Measurements from ENCODE around the gene ANGPT4.

Gene ANGPT4

DNA sequence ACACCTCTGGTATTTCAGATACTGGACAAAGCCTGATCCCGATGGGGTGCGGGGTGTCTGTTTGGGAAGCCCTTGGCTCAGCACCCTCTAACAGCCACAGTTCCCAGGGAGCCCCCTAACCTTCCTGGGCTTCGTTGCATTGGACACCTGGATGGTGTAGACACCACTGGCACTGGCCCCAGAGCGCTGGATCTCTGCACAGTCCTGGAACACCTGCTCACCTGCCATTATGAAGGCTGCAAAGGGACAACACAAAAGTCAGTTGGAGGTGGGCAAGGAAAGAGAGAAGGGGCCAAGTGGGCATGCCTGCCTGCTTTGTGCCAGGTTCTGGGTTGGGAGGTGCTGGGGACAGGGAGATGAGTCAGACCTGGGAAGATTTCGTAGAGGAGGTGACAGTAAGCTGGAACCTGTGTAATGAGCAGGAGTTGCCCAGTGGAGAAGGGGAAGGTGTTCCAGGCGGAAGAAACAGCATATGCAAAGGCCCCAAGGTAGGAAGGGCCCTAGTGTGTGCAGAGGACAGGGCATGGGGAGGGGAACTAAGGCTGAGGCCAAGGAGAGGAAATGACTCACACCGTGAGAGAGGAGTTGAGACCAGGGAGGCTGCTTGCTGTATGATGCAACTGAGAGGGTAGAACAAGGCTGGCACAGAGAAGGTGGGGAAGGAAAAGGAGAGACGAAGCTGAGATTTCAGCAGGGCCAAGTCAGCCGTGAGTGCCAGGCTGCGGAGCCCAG is 34.9 kb downstream of the ANGPT4 start:
- H3K9ac ChIP-seq (ENCODE audit: insufficient read length) = no peak overlapping the region
- H3K9me3 ChIP-seq (ENCODE audit: low read depth, low read length) = no peaks in the 10 kb centered on the region
- H3K27ac ChIP-seq = no peak overlapping the region
- no peak for TF ChIP-seq EZH2 (IDR thresholded peaks at IDR 0.05)
- no peak for TF ChIP-seq POLR2AphosphoS5 (IDR thresholded peaks at IDR 0.05; ENCODE audit: borderline replicate concordance, low read depth, low read length)
- TF ChIP-seq FOXP2 (optimal IDR thresholded peaks at IDR 0.05; ENCODE audit: control extremely low read depth, extremely low read length, insufficient read depth) = no peak
- no peak for DNase-seq (ENCODE audit: low read depth, low spot score)
- no peak overlapping the region for H3K4me3 ChIP-seq
- no peaks in the 10 kb centered on the region for H3K36me3 ChIP-seq (ENCODE audit: insufficient read depth, low read length)

GRCh38 chr20:879626-880025 is 36.5 kb downstream of the ANGPT4 start:
- no peak overlapping the region for H3K9ac ChIP-seq (ENCODE audit: insufficient read length)
- TF ChIP-seq EZH2 (IDR thresholded peaks at IDR 0.05) (no peak), FOXP2 (optimal IDR thresholded peaks at IDR 0.05; ENCODE audit: control extremely low read depth, extremely low read length, insufficient read depth) (no peak), POLR2AphosphoS5 (IDR thresholded peaks at IDR 0.05; ENCODE audit: borderline replicate concordance, low read depth, low read length) (no peak)
- H3K9me3 ChIP-seq (ENCODE audit: low read depth, low read length) = no peaks in the 10 kb centered on the region
- no peak overlapping the region for H3K27ac ChIP-seq
- no peak for DNase-seq (ENCODE audit: low read depth, low spot score)
- no peaks in the 10 kb centered on the region for H3K36me3 ChIP-seq (ENCODE audit: insufficient read depth, low read length)
- no peak overlapping the region for H3K4me3 ChIP-seq

GRCh38 chr20:878511-879307 is 37.4 kb downstream of the ANGPT4 start:
- Histone ChIP-seq H3K36me3 (ENCODE audit: insufficient read depth, low read length) (no peaks in the 10 kb centered on the region), H3K9ac (ENCODE audit: insufficient read length) (no peak overlapping the region), H3K9me3 (ENCODE audit: low read depth, low read length) (no peaks in the 10 kb centered on the region), H3K27ac (no peak overlapping the region), H3K4me3 (no peak overlapping the region)
- TF ChIP-seq FOXP2 (optimal IDR thresholded peaks at IDR 0.05; ENCODE audit: control extremely low read depth, extremely low read length, insufficient read depth) = no peak
- DNase-seq (ENCODE audit: low read depth, low spot score) = peak; percentile 18

- H3K9ac ChIP-seq (ENCODE audit: insufficient read length) = no peak overlapping the region
- DNase-seq (ENCODE audit: low read depth, low spot score) = no peak
- no peak overlapping the region for H3K4me3 ChIP-seq
- H3K27ac ChIP-seq = no peak overlapping the region
- no peaks in the 10 kb centered on the region for H3K9me3 ChIP-seq (ENCODE audit: low read depth, low read length)
- TF ChIP-seq EZH2 (IDR thresholded peaks at IDR 0.05) (no peak), FOXP2 (optimal IDR thresholded peaks at IDR 0.05; ENCODE audit: control extremely low read depth, extremely low read length, insufficient read depth) (no peak), POLR2AphosphoS5 (IDR thresholded peaks at IDR 0.05; ENCODE audit: borderline replicate concordance, low read depth, low read length) (no peak)
- H3K36me3 ChIP-seq (ENCODE audit: insufficient read depth, low read length) = no peaks in the 10 kb centered on the region
These were observed 38.3 kb downstream of the ANGPT4 start for GRCh38 chr20:877814-878213.

DNA sequence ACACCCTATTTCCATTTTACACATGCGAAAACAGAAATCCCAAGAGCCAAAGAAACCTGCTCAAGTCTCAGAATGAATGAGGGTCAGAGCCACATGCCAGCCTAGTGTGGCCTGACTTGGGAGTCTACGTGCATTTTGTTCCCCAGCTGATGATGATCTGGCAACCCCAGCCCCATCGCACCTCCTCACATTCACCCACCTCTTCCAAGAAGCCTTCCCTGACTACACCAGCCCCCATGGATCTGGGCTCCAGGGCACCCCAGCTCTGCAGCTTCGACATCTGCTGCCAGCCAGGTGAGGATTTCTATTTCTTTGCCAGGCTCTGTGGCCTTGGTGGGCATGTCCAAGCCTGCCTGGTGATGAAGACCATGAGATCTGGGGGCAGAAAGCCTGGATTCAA is 41.0 kb downstream of the ANGPT4 start:
- Histone ChIP-seq H3K9ac (ENCODE audit: insufficient read length) (no peak overlapping the region), H3K4me3 (no peak overlapping the region), H3K36me3 (ENCODE audit: insufficient read depth, low read length) (no peaks in the 10 kb centered on the region), H3K27ac (no peak overlapping the region), H3K9me3 (ENCODE audit: low read depth, low read length) (no peaks in the 10 kb centered on the region)
- no peak for DNase-seq (ENCODE audit: low read depth, low spot score)
- TF ChIP-seq POLR2AphosphoS5 (IDR thresholded peaks at IDR 0.05; ENCODE audit: borderline replicate concordance, low read depth, low read length) (no peak), EZH2 (IDR thresholded peaks at IDR 0.05) (no peak), FOXP2 (optimal IDR thresholded peaks at IDR 0.05; ENCODE audit: control extremely low read depth, extremely low read length, insufficient read depth) (no peak)

- no peak for TF ChIP-seq POLR2AphosphoS5 (IDR thresholded peaks at IDR 0.05; ENCODE audit: borderline replicate concordance, low read depth, low read length)
- no peak for TF ChIP-seq EZH2 (IDR thresholded peaks at IDR 0.05)
- no peak for TF ChIP-seq FOXP2 (optimal IDR thresholded peaks at IDR 0.05; ENCODE audit: control extremely low read depth, extremely low read length, insufficient read depth)
- no peaks in the 10 kb centered on the region for H3K9me3 ChIP-seq (ENCODE audit: low read depth, low read length)
These were observed 42.1 kb downstream of the ANGPT4 start for GRCh38 chr20:873875-874607.

GRCh38 chr20:872855-873520 is 43.1 kb downstream of the ANGPT4 start:
- Histone ChIP-seq H3K9me3 (ENCODE audit: low read depth, low read length) (no peaks in the 10 kb centered on the region), H3K27ac (no peak overlapping the region), H3K4me3 (no peak overlapping the region), H3K36me3 (ENCODE audit: insufficient read depth, low read length) (no peaks in the 10 kb centered on the region), H3K9ac (ENCODE audit: insufficient read length) (no peak overlapping the region)
- DNase-seq (ENCODE audit: low read depth, low spot score) = no peak
- TF ChIP-seq POLR2AphosphoS5 (IDR thresholded peaks at IDR 0.05; ENCODE audit: borderline replicate concordance, low read depth, low read length) (no peak), EZH2 (IDR thresholded peaks at IDR 0.05) (no peak), FOXP2 (optimal IDR thresholded peaks at IDR 0.05; ENCODE audit: control extremely low read depth, extremely low read length, insufficient read depth) (no peak)

More at GRCh38 chr20:873875-874607, 42.1 kb downstream of the ANGPT4 start:
- DNase-seq (ENCODE audit: low read depth, low spot score) = no peak
- no peak overlapping the region for H3K9ac ChIP-seq (ENCODE audit: insufficient read length)
- no peak overlapping the region for H3K4me3 ChIP-seq
- H3K27ac ChIP-seq = no peak overlapping the region
- no peaks in the 10 kb centered on the region for H3K36me3 ChIP-seq (ENCODE audit: insufficient read depth, low read length)

DNA sequence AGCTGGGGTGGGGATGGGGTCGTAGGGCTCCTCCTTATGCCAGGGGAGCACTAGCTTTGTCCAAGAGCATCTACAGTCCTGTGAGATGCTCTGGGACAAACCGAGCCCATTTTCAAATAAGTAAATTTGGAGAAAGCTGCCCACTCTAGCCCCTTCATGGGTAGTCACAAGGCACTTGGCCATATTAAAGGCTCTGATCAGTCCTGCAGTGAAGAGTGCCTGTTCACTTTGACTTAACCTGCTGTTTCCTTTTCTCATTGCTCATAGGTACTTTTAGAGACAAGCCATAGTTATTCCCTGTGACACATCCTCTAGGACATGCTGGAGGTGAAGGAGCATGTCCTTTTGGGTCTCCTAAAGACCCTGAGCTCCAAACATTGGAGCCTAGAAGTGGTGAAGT is 44.2 kb downstream of the ANGPT4 start:
- no peak overlapping the region for H3K4me3 ChIP-seq
- H3K27ac ChIP-seq = no peak overlapping the region
- H3K36me3 ChIP-seq (ENCODE audit: insufficient read depth, low read length) = no peaks in the 10 kb centered on the region
- no peaks in the 10 kb centered on the region for H3K9me3 ChIP-seq (ENCODE audit: low read depth, low read length)
- DNase-seq (ENCODE audit: low read depth, low spot score) = no peak
- H3K9ac ChIP-seq (ENCODE audit: insufficient read length) = no peak overlapping the region
- TF ChIP-seq POLR2AphosphoS5 (IDR thresholded peaks at IDR 0.05; ENCODE audit: borderline replicate concordance, low read depth, low read length) (no peak), FOXP2 (optimal IDR thresholded peaks at IDR 0.05; ENCODE audit: control extremely low read depth, extremely low read length, insufficient read depth) (no peak), EZH2 (IDR thresholded peaks at IDR 0.05) (no peak)

Measured in SK-N-MC (cell line).